Mesenchymal stem cell (in vitro differentiated cells and primary cell): ENCODE data around the gene GIMAP5.

Source experiments
- DNase-seq: peaks from one replicate; pipeline ENCODE4 v3.0.0-alpha.2; 2013
- H2AFZ ChIP-seq: one replicate; pipeline ENCODE4 v1.6.1; 2013; ENCODE audit warnings: low read depth, mild to moderate bottlenecking, control low read depth, inconsistent platforms, low read length, moderate library complexity
- H2AK5ac ChIP-seq: 2 replicates; pipeline ENCODE4 v1.6.1; 2013; ENCODE audit warnings: low read length, moderate library complexity, mild to moderate bottlenecking, inconsistent platforms; ENCODE audit not compliant: severe bottlenecking
- H2BK120ac ChIP-seq: one replicate; pipeline ENCODE4 v1.6.1; 2013; ENCODE audit warnings: low read depth, mild to moderate bottlenecking, inconsistent platforms, low read length, moderate library complexity
- H2BK12ac ChIP-seq, 2 experiments: one replicate each; pipeline ENCODE4 v1.6.1; 2013; ENCODE audit warnings: inconsistent platforms in 2 of 2, low read length in 2 of 2, mild to moderate bottlenecking in 2 of 2, moderate library complexity in 2 of 2, control low read depth in 1 of 2
- H2BK15ac ChIP-seq: one replicate; pipeline ENCODE4 v1.6.1; 2013; ENCODE audit warnings: mild to moderate bottlenecking, low read depth, inconsistent platforms; ENCODE audit not compliant: poor library complexity, severe bottlenecking
- H2BK5ac ChIP-seq: 2 replicates; pipeline ENCODE4 v1.6.1; 2013; ENCODE audit warnings: low read depth, mild to moderate bottlenecking, low read length, control low read depth, inconsistent platforms; ENCODE audit not compliant: poor library complexity, severe bottlenecking
- H3K14ac ChIP-seq, 2 experiments: one replicate each; pipeline ENCODE4 v1.6.1; 2013; ENCODE audit warnings: inconsistent platforms in 2 of 2, low read length in 2 of 2, control low read depth in 1 of 2, mild to moderate bottlenecking in 1 of 2, moderate library complexity in 1 of 2
- H3K18ac ChIP-seq, 2 experiments: one replicate each; pipeline ENCODE4 v1.6.1; 2013; ENCODE audit warnings: inconsistent platforms in 2 of 2, low read length in 2 of 2, control low read depth in 1 of 2, low read depth in 1 of 2, mild to moderate bottlenecking in 1 of 2
- H3K23ac ChIP-seq, 2 experiments: one replicate each; pipeline ENCODE4 v1.6.1; 2013; ENCODE audit warnings: inconsistent platforms in 2 of 2, low read length in 2 of 2, mild to moderate bottlenecking in 2 of 2, moderate library complexity in 2 of 2, control low read depth in 1 of 2
- H3K27ac ChIP-seq: 2 replicates; pipeline ENCODE4 v1.5.1; 2013; ENCODE audit warnings: mild to moderate bottlenecking, moderate library complexity, low read length, control low read depth, inconsistent platforms; ENCODE audit not compliant: poor library complexity, severe bottlenecking
- H3K27me3 ChIP-seq, 2 experiments: 2 replicates each; pipeline versions ENCODE4 v1.6.1 to v1.7.0; 2013; ENCODE audit warnings: low read length in 2 of 2, mild to moderate bottlenecking in 2 of 2, moderate library complexity in 2 of 2, control low read depth in 1 of 2, inconsistent platforms in 1 of 2; ENCODE audit not compliant: control insufficient read depth in 1 of 2, insufficient read depth in 1 of 2
- H3K36me3 ChIP-seq, 2 experiments: 2 replicates each; pipeline versions ENCODE4 v1.6.1 to v1.7.0; 2013; ENCODE audit warnings: low read length in 2 of 2, control low read depth in 1 of 2, inconsistent platforms in 1 of 2, low read depth in 1 of 2, mild to moderate bottlenecking in 1 of 2; ENCODE audit not compliant: insufficient read depth in 2 of 2, control insufficient read depth in 1 of 2
- H3K4ac ChIP-seq, 2 experiments: one replicate each; pipeline ENCODE4 v1.6.1; 2013; ENCODE audit warnings: inconsistent platforms in 2 of 2, low read length in 2 of 2, mild to moderate bottlenecking in 2 of 2, moderate library complexity in 2 of 2, control low read depth in 1 of 2, low read depth in 1 of 2
- H3K4me1 ChIP-seq: 2 replicates; pipeline ENCODE4 v1.6.1; 2013; ENCODE audit warnings: low read depth, low read length, control low read depth; ENCODE audit not compliant: control insufficient read depth, insufficient read depth
- H3K4me2 ChIP-seq: 2 replicates; pipeline ENCODE4 v1.6.1; 2013; ENCODE audit warnings: low read length, mild to moderate bottlenecking, inconsistent platforms; ENCODE audit not compliant: poor library complexity, severe bottlenecking
- H3K4me3 ChIP-seq, 2 experiments: 2 replicates each; pipeline versions ENCODE4 v1.5.1 to v1.7.0; 2013; ENCODE audit warnings: low read length in 2 of 2, mild to moderate bottlenecking in 2 of 2, control low read depth in 1 of 2, low read depth in 1 of 2; ENCODE audit not compliant: insufficient read depth in 1 of 2
- H3K79me1 ChIP-seq: replicated peaks from 2 replicates; pipeline ENCODE4 v1.6.1; 2013; ENCODE audit warnings: mild to moderate bottlenecking, control low read depth, low read length, inconsistent platforms; ENCODE audit not compliant: poor library complexity, severe bottlenecking
- H3K9ac ChIP-seq: 2 replicates; pipeline ENCODE4 v1.7.0; 2013; ENCODE audit warnings: mild to moderate bottlenecking, low read length, moderate library complexity
- H3K9me3 ChIP-seq: 2 replicates; pipeline ENCODE4 v1.7.0; 2013; ENCODE audit warnings: mild to moderate bottlenecking, low read length; ENCODE audit not compliant: control insufficient read depth
- H4K8ac ChIP-seq: one replicate; pipeline ENCODE4 v1.6.1; 2013; ENCODE audit warnings: inconsistent platforms, mild to moderate bottlenecking, low read length, moderate library complexity
- H4K91ac ChIP-seq: one replicate; pipeline ENCODE4 v1.6.1; 2013; ENCODE audit warnings: mild to moderate bottlenecking, low read length, inconsistent platforms
- WGBS: methylation state at CpG from one replicate; pipeline ENCODE4 v1.1.7; 2013; ENCODE audit warnings: mixed read lengths; 5-methylcytosine and 5-hydroxymethylcytosine counted together

Gene GIMAP5

GRCh38 chr7:150715293-150715692, 21.9 kb upstream of the GIMAP5 start:
- Histone ChIP-seq H4K91ac (no peak overlapping the region), H2BK15ac (no peak overlapping the region), H3K4ac (no peak overlapping the region), H3K27me3 (no peaks in the 10 kb centered on the region), H3K4me2 (no peak overlapping the region), H2AK5ac (no peak overlapping the region), H3K4me3 (no peak overlapping the region), H2BK120ac (no peak overlapping the region), H3K18ac (no peak overlapping the region), H3K9me3 (peaks cover 5% of the 10 kb centered on the region), H3K79me1 (no peaks in the 10 kb centered on the region), H2BK5ac (no peak overlapping the region), H3K4me1 (no peaks in the 10 kb centered on the region), H3K27ac (no peak overlapping the region), H3K23ac (no peak overlapping the region), H4K8ac (no peak overlapping the region), H3K14ac (no peak overlapping the region), H3K9ac (no peak overlapping the region), H2BK12ac (no peak overlapping the region), H3K36me3 (no peaks in the 10 kb centered on the region), H2AFZ (no peak overlapping the region)
- 73% methylated on average over 2 of the region's 4 CpGs for WGBS
- DNase-seq: no peak

- no peak overlapping the region for H2BK12ac ChIP-seq
Measured at GRCh38 chr7:150715738-150716137, 21.5 kb upstream of the GIMAP5 start.

GRCh38 chr7:150716368-150716767, 20.9 kb upstream of the GIMAP5 start, which contains the start of gene GIMAP1:
GIMAP1 (plus strand) TSS chr7:150716613; CDS start chr7:150719048, 2,435 bp downstream.
- no peak within 1 kb of the TSS for H3K4ac ChIP-seq
- H3K9ac ChIP-seq: no peak within 1 kb of the TSS
- WGBS: 59% methylated on average over 5 of the region's 5 CpGs
- H3K4me2 ChIP-seq: no peak within 1 kb of the TSS
- H2BK12ac ChIP-seq: no peak within 1 kb of the TSS
- H3K36me3 ChIP-seq: peaks cover 0 to 4% of the 10 kb centered on the region in 2 experiments
- no peak for DNase-seq
- H3K9me3 ChIP-seq: peaks cover 5% of the 10 kb centered on the region
- H2BK15ac ChIP-seq: no peak within 1 kb of the TSS
- H3K14ac ChIP-seq: no peak within 1 kb of the TSS
- H2AK5ac ChIP-seq: no peak within 1 kb of the TSS
- no peak within 1 kb of the TSS for H2AFZ ChIP-seq
- H4K8ac ChIP-seq: no peak within 1 kb of the TSS
- H4K91ac ChIP-seq: no peak within 1 kb of the TSS
- H2BK120ac ChIP-seq: no peak within 1 kb of the TSS
- no peaks in the 10 kb centered on the region for H3K79me1 ChIP-seq
- no peak within 1 kb of the TSS for H3K23ac ChIP-seq
- H3K4me3 ChIP-seq: no peak within 1 kb of the TSS
- H3K18ac ChIP-seq: no peak within 1 kb of the TSS
- H3K27ac ChIP-seq: no peak within 1 kb of the TSS
- no peaks in the 10 kb centered on the region for H3K4me1 ChIP-seq
- no peak within 1 kb of the TSS for H2BK5ac ChIP-seq
- no peaks in the 10 kb centered on the region for H3K27me3 ChIP-seq

More at GRCh38 chr7:150715738-150716137, 21.5 kb upstream of the GIMAP5 start:
- Histone ChIP-seq H3K9me3 (peaks cover 5% of the 10 kb centered on the region), H2BK5ac (no peak overlapping the region), H3K18ac (no peak overlapping the region), H2AFZ (no peak overlapping the region), H3K23ac (no peak overlapping the region), H3K27me3 (no peaks in the 10 kb centered on the region), H4K91ac (no peak overlapping the region), H3K9ac (no peak overlapping the region), H3K4ac (no peak overlapping the region), H3K4me1 (no peaks in the 10 kb centered on the region), H3K36me3 (peaks cover 0 to 4% of the 10 kb centered on the region in 2 experiments), H3K79me1 (no peaks in the 10 kb centered on the region), H4K8ac (no peak overlapping the region), H2BK15ac (no peak overlapping the region), H3K4me2 (no peak overlapping the region), H2AK5ac (no peak overlapping the region), H3K27ac (no peak overlapping the region), H3K4me3 (no peak overlapping the region), H3K14ac (no peak overlapping the region), H2BK120ac (no peak overlapping the region)
- WGBS: 36% methylated on average over 2 of the region's 4 CpGs
- DNase-seq: no peak

- Histone ChIP-seq H2BK5ac (no peak overlapping the region), H3K18ac (no peak overlapping the region), H3K79me1 (no peaks in the 10 kb centered on the region), H3K27me3 (no peaks in the 10 kb centered on the region), H3K14ac (no peak overlapping the region), H3K4me2 (no peak overlapping the region), H2AK5ac (no peak overlapping the region), H3K4me3 (no peak overlapping the region), H4K8ac (no peak overlapping the region), H3K27ac (no peak overlapping the region), H2AFZ (no peak overlapping the region), H3K4me1 (no peaks in the 10 kb centered on the region), H4K91ac (no peak overlapping the region), H3K9ac (no peak overlapping the region), H2BK12ac (no peak overlapping the region), H3K36me3 (peaks cover 0 to 4% of the 10 kb centered on the region in 2 experiments), H3K23ac (no peak overlapping the region), H3K9me3 (peaks cover 5% of the 10 kb centered on the region), H2BK120ac (no peak overlapping the region), H3K4ac (no peak overlapping the region), H2BK15ac (no peak overlapping the region)
- 47% methylated on average over 4 of the region's 4 CpGs for WGBS
- no peak for DNase-seq
Measured at GRCh38 chr7:150716939-150717338, 20.3 kb upstream of the GIMAP5 start.
